ENCODE measurements around the gene METTL17. TPM values are rescaled to one million over a fixed set of nuclear protein-coding genes. Genes with fewer than 3 reads are reported as not detected.

The METTL17 gene
- total RNA-seq, 1 experiment from 2014 or later, result 80.5 TPM

- Mint-ChIP-seq H3K36me3 (ENCODE audit: insufficient read depth, unreplicated experiment) (peaks cover 16% of the 10 kb centered on the region), H3K27ac (ENCODE audit: unreplicated experiment) (no peak overlapping the region), H3K27me3 (ENCODE audit: insufficient read depth, unreplicated experiment) (no peaks in the 10 kb centered on the region), H3K9me3 (ENCODE audit: unreplicated experiment) (no peaks in the 10 kb centered on the region), H3K4me1 (ENCODE audit: low read depth, unreplicated experiment) (peaks cover 6% of the 10 kb centered on the region), H3K4me3 (ENCODE audit: unreplicated experiment) (no peak overlapping the region)
- H3K27me3 ChIP-seq (replicated peaks; ENCODE audit: control insufficient read depth, insufficient read depth, low read length), result no peaks in the 10 kb centered on the region
- intact Hi-C loops (cut with micrococcal nuclease; ENCODE audit: unreplicated experiment), result no loop called here
- peaks cover 19% of the 10 kb centered on the region for H3K4me1 ChIP-seq
- H3K36me3 ChIP-seq (ENCODE audit: control insufficient read depth, insufficient read depth, low read length), result no peaks in the 10 kb centered on the region
- CTCF ChIA-PET, result no interaction called here
- POLR2A ChIA-PET, result no interaction called here
- no peak for TF ChIP-seq CTCF (IDR thresholded peaks at IDR 0.05; ENCODE audit: insufficient read depth in 1 of 2, low read depth in 1 of 2, low read length in 1 of 2, severe bottlenecking in 1 of 2, unreplicated experiment in 1 of 2)
- BruUV-seq (replicated peaks), result no TSS peak
- DNase-seq, result no peak
- no peaks in the 10 kb centered on the region for H3K9me3 ChIP-seq
- H3K4me3 ChIP-seq (ENCODE audit: low read depth, low read length), result no peak overlapping the region
Measured at GRCh38 chr14:20986811-20987210, 3.0 kb upstream of the METTL17 start.

- Histone ChIP-seq H3K36me3 (ENCODE audit: control insufficient read depth, insufficient read depth, low read length) (peaks cover 3% of the 10 kb centered on the region), H3K4me1 (peaks cover 19% of the 10 kb centered on the region), H3K9me3 (no peaks in the 10 kb centered on the region), H3K4me3 (ENCODE audit: low read depth, low read length) (peak overlapping the region; percentile 65; the same call in 1 of the 2 replicates), H3K27me3 (replicated peaks; ENCODE audit: control insufficient read depth, insufficient read depth, low read length) (no peaks in the 10 kb centered on the region)
- no peak for TF ChIP-seq CTCF (IDR thresholded peaks at IDR 0.05; ENCODE audit: insufficient read depth in 1 of 2, low read depth in 1 of 2, low read length in 1 of 2, severe bottlenecking in 1 of 2, unreplicated experiment in 1 of 2)
- Mint-ChIP-seq H3K9me3 (ENCODE audit: unreplicated experiment) (no peaks in the 10 kb centered on the region), H3K27me3 (ENCODE audit: insufficient read depth, unreplicated experiment) (no peaks in the 10 kb centered on the region), H3K36me3 (ENCODE audit: insufficient read depth, unreplicated experiment) (peaks cover 33% of the 10 kb centered on the region), H3K4me1 (ENCODE audit: low read depth, unreplicated experiment) (peaks cover 6% of the 10 kb centered on the region), H3K27ac (ENCODE audit: unreplicated experiment) (peak overlapping the region; percentile 33), H3K4me3 (ENCODE audit: unreplicated experiment) (peak overlapping the region; percentile 71)
- no peak for DNase-seq
- TSS peak; percentile 98 for BruUV-seq (replicated peaks)
- ChIA-PET CTCF (interaction anchor here (1.1 kb wide), 1 partner anchor 18 kb away, joined by 4 read pairs; no protein-coding TSS in a partner anchor), POLR2A (interaction anchor here (0.6 kb wide), 1 partner anchor 14 kb away, joined by 4 read pairs; no protein-coding TSS in a partner anchor)
- intact Hi-C loops (cut with micrococcal nuclease; ENCODE audit: unreplicated experiment), result loop anchor here (1.0 kb wide), 1 partner anchor 12 kb away; no protein-coding TSS in a partner anchor
Measured at GRCh38 chr14:20988717-20989470, 886 bp upstream of the METTL17 start.

GRCh38 chr14:20989471-20989786, 351 bp upstream of the METTL17 start:
- Mint-ChIP-seq H3K36me3 (ENCODE audit: insufficient read depth, unreplicated experiment) (peaks cover 37% of the 10 kb centered on the region), H3K9me3 (ENCODE audit: unreplicated experiment) (no peaks in the 10 kb centered on the region), H3K27ac (ENCODE audit: unreplicated experiment) (peak overlapping the region; percentile 33), H3K4me3 (ENCODE audit: unreplicated experiment) (peak overlapping the region; percentile 71), H3K4me1 (ENCODE audit: low read depth, unreplicated experiment) (peaks cover 6% of the 10 kb centered on the region), H3K27me3 (ENCODE audit: insufficient read depth, unreplicated experiment) (no peaks in the 10 kb centered on the region)
- Histone ChIP-seq H3K4me3 (ENCODE audit: low read depth, low read length) (peak overlapping the region; percentile 65), H3K9me3 (no peaks in the 10 kb centered on the region), H3K36me3 (ENCODE audit: control insufficient read depth, insufficient read depth, low read length) (peaks cover 3% of the 10 kb centered on the region), H3K4me1 (peaks cover 19% of the 10 kb centered on the region), H3K27me3 (replicated peaks; ENCODE audit: control insufficient read depth, insufficient read depth, low read length) (no peaks in the 10 kb centered on the region)
- ChIA-PET CTCF (interaction anchor here (1.1 kb wide), 1 partner anchor 18 kb away, joined by 4 read pairs; no protein-coding TSS in a partner anchor), POLR2A (no interaction called here)
- no peak for TF ChIP-seq CTCF (IDR thresholded peaks at IDR 0.05; ENCODE audit: insufficient read depth in 1 of 2, low read depth in 1 of 2, low read length in 1 of 2, severe bottlenecking in 1 of 2, unreplicated experiment in 1 of 2)
- no peak for DNase-seq
- intact Hi-C loops (cut with micrococcal nuclease; ENCODE audit: unreplicated experiment), result loop anchor here (1.0 kb wide), 1 partner anchor 12 kb away; no protein-coding TSS in a partner anchor
- BruUV-seq (replicated peaks), result no TSS peak

Data from Caco-2 (cell line).